8988T (cell line): Measurements from ENCODE around the gene ENTREP1.

Experiments used
- DNase-seq: peaks from one replicate; pipeline ENCODE4 v3.0.0; 2011

Gene ENTREP1

GRCh38 chr9:69323861-69324260 lies 1.2 kb upstream of the ENTREP1 start:
- DNase-seq = no peak

GRCh38 chr9:69325409-69326212 lies 596 bp downstream of the ENTREP1 start:
- peak; percentile 24 for DNase-seq

- no peak for DNase-seq
Measured at GRCh38 chr9:69326261-69326660, 1.2 kb downstream of the ENTREP1 start.

- no peak for DNase-seq
Measured at GRCh38 chr9:69330580-69330979, 5.6 kb downstream of the ENTREP1 start.

GRCh38 chr9:69331444-69331843 lies 6.4 kb downstream of the ENTREP1 start:
- no peak for DNase-seq

- no peak for DNase-seq
Measured at GRCh38 chr9:69332067-69332685, 7.2 kb downstream of the ENTREP1 start.

GRCh38 chr9:69333716-69334115 lies 8.7 kb downstream of the ENTREP1 start:
- DNase-seq = no peak

DNA sequence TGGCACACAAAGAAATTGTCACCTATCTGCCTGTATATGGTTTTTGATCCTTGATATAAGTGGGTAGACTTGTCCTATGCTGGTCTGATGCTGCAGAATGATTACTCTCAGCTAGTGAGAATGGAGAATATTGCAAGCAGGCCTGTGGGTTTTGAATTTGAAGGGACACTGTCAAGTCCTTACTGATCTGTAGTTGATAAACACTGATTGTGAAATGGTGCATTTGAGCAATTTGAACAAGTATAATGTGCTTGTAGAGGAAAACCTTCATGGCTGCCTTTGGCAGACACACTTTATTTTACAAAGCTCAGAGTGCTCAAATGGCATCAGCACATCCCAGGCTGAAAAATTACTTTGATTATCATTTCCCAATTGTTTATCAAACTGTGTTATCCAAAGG lies 9.3 kb downstream of the ENTREP1 start:
- DNase-seq = no peak

DNA sequence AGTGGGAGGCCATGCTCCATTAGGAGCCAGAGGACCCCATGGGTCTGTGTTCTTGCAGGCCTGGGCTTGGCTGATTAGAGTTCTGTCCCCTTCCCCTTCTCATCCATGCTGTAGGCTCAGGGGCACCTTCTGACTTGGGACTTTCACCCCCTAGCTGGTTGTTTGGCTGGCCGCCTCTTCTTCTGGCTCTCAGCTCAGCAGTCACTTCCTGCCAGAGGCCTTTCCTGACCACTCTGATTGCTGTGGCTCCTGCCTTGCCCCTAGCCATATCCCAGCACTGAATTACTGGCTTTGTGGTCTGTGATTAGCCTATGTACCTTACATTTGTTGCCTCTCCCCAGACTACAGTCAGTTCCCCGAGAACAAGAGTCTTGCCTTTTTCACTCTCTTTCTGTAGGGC lies 14.6 kb downstream of the ENTREP1 start:
- DNase-seq = no peak

DNA sequence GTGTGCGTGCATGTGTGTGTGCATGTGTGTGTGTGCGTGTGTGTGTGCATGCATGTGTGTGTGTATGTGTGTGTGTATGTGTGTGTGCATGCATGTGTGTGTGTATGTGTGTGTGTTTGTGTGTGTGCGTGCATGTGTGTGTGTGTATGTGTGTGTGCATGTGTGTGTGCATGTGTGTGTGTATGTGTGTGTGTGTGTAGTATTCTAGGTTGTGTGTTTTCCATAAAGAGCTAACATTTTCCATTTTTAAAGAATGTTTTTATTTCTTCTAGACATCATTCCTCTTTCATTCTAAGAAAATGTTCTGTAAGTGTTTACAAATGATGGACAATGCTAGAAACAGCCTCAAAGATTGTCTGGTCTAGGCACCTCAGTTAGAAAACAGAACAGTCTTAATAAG lies 15.6 kb downstream of the ENTREP1 start:
- no peak for DNase-seq

DNA sequence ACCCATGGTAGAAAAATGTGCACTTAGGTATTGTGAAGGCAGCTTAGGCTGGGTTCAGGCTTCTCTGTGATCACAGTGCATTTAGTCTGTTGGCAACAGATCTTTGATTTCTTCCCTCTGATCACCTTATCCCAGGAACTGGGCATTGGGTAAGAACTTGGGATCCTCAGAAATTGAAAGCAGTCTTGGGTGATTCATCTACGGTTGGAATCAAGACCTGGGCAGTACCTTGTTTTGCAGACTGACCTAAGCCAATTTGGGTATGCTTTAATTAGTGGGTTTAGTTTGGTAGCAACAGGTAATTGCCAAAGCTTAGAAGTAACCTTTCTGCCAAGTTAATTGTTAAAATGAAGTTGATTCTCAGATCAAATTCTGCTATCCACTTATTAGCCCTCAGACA lies 17.8 kb downstream of the ENTREP1 start:
- DNase-seq = no peak

- no peak for DNase-seq
Measured at GRCh38 chr9:69344459-69344858, 19.4 kb downstream of the ENTREP1 start.

GRCh38 chr9:69346596-69347390 lies 21.8 kb downstream of the ENTREP1 start:
- DNase-seq = no peak

GRCh38 chr9:69347607-69348006 lies 22.6 kb downstream of the ENTREP1 start:
- DNase-seq = no peak

DNA sequence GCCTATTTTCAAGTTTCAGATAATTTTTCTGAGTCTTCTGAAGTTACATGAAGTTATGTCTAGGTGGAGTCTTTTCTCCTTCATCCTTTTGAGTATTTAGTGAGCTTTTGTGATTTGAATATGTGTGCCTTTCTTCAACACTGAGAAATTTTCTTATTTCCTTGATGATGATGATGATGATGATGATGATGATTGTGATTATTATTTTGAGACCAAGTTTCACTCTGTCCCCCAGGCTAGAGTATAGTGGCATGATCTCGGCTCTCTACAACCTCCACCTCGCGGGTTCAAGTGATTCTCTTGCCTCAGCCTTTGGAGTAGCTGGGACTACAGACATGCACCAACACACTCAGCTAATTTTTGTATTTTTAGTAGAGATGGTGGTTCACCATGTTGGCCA lies 26.2 kb downstream of the ENTREP1 start:
- no peak for DNase-seq

DNA sequence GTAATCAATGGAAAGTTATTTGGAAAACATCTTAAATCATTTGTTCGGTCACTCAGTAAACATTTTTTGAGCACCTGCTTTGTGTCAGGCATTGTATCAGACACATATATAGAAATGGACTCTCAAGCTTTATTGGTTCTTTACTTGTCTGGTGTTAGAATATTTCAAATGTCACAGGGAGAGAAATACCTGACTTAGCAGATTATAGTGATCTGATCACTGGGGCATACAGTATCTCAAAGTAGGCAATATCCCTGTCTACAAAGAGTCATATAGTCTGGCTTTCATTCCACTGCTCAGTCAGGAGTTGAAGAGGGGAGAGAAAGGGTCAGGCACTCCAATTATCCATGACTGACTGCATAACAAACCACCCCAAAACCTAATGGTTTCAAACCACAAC lies 30.2 kb downstream of the ENTREP1 start:
- no peak for DNase-seq

DNA sequence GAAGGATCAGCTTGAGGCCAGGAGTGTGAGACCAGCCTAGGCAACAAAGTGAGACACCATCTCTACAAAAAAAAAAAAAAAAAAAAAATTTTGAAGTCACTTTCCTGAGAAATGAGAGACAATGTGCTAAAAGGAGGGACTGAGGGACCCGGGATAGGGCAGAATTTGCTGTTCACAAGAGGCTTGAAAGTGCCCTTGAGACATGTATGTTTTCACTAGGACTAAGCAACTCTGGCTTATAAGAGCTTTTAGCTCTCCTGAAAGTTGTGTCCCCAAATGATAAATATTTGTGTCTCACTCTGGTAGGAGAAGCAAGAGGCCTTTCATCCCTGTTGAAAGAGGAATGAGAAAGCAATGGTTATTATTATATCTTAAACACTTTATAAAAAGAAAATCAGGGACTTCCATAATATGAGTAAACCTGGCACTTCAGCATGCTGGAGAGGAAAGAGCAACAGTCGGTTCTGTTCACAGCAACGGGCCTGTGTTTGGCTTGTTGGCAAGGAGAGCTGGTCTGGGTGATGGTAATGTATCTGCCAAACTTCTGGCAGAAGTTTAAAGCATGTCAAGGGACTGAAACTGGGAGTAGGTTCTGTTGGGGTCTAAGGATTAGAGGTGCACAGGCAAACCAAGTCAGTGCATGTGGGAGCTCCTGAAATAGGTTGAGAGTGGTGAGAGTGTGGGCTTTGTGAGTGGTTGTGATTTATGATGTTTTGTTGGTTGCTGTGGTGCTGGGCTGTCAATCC lies 32.2 kb downstream of the ENTREP1 start:
- DNase-seq = no peak

GRCh38 chr9:69357821-69358220 lies 32.8 kb downstream of the ENTREP1 start:
- no peak for DNase-seq

- no peak for DNase-seq
Measured at GRCh38 chr9:69363191-69363590, 38.2 kb downstream of the ENTREP1 start.

DNA sequence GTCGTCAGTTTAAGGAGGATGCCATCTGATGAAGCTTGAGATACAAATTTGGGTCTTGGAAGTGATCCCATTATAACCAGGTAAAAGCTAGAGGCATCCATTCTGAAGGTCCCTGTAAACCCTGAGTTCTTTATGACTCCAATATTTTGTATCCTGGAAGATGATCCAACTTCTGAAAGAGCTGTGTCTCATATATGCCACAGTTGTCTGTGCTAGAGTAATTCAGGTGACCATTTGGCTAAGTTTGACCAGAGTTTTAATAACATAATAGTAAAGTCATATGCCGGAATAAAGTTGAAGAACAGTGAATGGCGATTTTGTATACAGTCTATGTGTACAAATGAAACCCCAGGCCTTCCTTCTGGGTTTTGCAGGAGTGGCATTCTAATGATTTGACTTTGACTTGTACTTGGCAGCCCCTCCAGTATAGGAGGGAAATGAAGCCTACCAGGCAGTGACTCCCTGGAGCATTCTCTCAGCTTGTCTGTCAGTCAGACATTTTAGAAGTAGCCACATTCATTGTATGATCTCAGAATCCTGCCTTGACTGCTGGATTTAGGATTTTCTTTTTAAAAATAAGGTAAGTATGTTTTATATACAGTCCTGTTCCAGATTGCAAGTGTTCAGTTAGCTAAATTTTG lies 39.6 kb downstream of the ENTREP1 start:
- DNase-seq = no peak

DNA sequence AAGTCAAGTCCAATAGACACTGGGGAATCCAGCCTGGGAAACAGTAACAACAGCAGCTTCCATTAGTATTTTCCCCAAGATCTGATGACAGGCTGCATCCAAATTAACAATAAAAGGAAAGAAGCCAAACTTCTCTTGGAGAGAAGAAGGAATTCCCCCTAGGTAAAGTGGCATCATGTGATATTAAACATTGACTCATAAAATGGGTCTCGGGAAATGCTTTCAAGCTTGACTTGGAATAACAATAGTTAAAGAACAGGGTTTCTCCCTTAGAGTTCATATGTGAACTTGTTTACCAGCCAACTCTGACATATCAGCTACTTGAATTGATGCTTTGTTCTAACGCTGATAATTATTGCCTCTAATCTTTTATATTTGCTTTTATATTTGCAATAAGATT lies 45.4 kb downstream of the ENTREP1 start:
- DNase-seq = no peak

DNA sequence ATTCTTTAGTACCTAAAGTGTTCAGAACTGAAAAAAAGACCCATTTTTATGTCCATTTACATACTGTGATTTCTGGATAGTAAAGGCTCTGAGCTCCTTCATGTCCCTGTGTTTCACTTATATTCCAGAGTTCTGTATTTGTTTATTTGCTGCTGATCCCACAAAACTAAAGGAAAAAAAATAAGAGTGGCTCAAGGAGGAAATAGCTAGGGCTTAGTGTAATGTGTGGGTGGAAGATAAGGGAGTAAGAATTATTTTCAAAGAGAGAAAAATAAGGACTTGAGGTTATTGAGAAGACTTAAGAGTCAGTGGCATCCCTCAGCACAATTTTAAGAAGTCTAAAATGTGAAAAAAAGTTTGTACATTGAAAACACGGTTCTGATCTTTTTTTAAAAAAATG lies 46.0 kb downstream of the ENTREP1 start:
- DNase-seq = no peak

DNA sequence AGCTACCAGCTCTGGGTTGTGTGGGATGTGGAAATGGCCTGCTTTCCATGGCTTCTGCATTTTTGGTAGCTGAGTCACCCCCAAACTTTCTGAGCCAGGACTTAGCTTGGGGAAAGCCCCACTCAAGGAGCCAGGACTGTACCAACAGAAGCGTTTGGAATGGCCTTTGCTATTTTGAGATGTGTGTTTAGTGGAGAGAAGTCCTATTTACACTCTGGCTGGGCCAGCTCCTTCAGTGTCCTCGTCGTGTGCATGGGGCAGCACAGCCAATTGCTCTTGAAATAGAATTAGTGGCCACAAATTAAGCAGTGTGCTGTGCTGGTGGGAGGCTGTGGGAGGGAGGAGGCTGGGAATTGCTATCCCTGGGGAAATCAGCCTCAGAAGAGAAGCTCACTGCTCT lies 51.6 kb downstream of the ENTREP1 start:
- DNase-seq = no peak
